Activated T-cell treated with anti-CD3 and anti-CD28 coated beads for 48 hours (primary cell): ENCODE measurements around the gene LRRC74B.
"Not testable (repeated sequence)": the region's sequence is repeated elsewhere in the genome, so short reads cannot be mapped to it uniquely, and the experiment has no call there.

Experiments used
- DNase-seq: peaks from one replicate; pipeline ENCODE4 v3.0.0-alpha.2; 2020; ENCODE audit warnings: low read depth

The LRRC74B gene

GRCh38 chr22:21045585-21046294, at the start of gene LRRC74B:
Gene LRRC74B (plus strand): TSS chr22:21045946. CDS start chr22:21045987, 41 bp downstream.
- DNase-seq, result peak; percentile 79

- DNase-seq, result no peak
Measured at GRCh38 chr22:20996031-20996410, 49.7 kb upstream of the LRRC74B start.

GRCh38 chr22:20996598-20997535, 48.9 kb upstream of the LRRC74B start:
- DNase-seq, result no peak

GRCh38 chr22:20997536-20998257, 48.0 kb upstream of the LRRC74B start:
- DNase-seq, result no peak

GRCh38 chr22:20998411-20999336, 47.1 kb upstream of the LRRC74B start:
- DNase-seq, result no peak

GRCh38 chr22:20999350-21000206, 46.2 kb upstream of the LRRC74B start:
- no peak for DNase-seq

GRCh38 chr22:21000207-21000986, 45.3 kb upstream of the LRRC74B start:
- no peak for DNase-seq

- no peak for DNase-seq
Measured at GRCh38 chr22:21000987-21001600, 44.7 kb upstream of the LRRC74B start.

- DNase-seq, result peak; percentile 96
Measured at GRCh38 chr22:21001601-21002325, 44.0 kb upstream of the LRRC74B start, which contains the start of gene THAP7. Gene THAP7 (minus strand): TSS chr22:21002118. CDS start chr22:21001911, 207 bp downstream.

- DNase-seq, result no peak
Measured at GRCh38 chr22:21003782-21004181, 42.0 kb upstream of the LRRC74B start.

GRCh38 chr22:21009208-21009607, 36.5 kb upstream of the LRRC74B start:
- DNase-seq, result not testable (repeated sequence)

GRCh38 chr22:21009638-21010425, 35.9 kb upstream of the LRRC74B start:
- no peak for DNase-seq

- no peak for DNase-seq
Measured at GRCh38 chr22:21010426-21011113, 35.2 kb upstream of the LRRC74B start.

GRCh38 chr22:21012446-21013407, 33.0 kb upstream of the LRRC74B start:
- no peak for DNase-seq

GRCh38 chr22:21013657-21014201, 32.0 kb upstream of the LRRC74B start:
- no peak for DNase-seq
